Effector memory CD4-positive, alpha-beta T cell (primary cell): Measurements from ENCODE around the gene SMIM38.
"Not testable (repeated sequence)": the region's sequence is repeated elsewhere in the genome, so short reads cannot be mapped to it uniquely, and the experiment has no call there.

Experiments
- DNase-seq, 3 donors: peaks; one replicate each; pipeline ENCODE4 v3.0.0-alpha.2; 2020
- H3K27ac ChIP-seq: 2 replicates; pipeline ENCODE4 v1.7.0; 2013; ENCODE audit warnings: mild to moderate bottlenecking, low read length, moderate library complexity; ENCODE audit not compliant: insufficient read depth, poor library complexity, severe bottlenecking
- H3K27me3 ChIP-seq: replicated peaks from 2 replicates; pipeline ENCODE4 v1.7.0; 2013; ENCODE audit warnings: mild to moderate bottlenecking, low read length; ENCODE audit not compliant: insufficient read depth, control insufficient read depth, poor library complexity, severe bottlenecking
- H3K36me3 ChIP-seq: 2 replicates; pipeline ENCODE4 v1.7.0; 2013; ENCODE audit warnings: mild to moderate bottlenecking, low read length, moderate library complexity; ENCODE audit not compliant: control insufficient read depth, insufficient read depth
- H3K4me1 ChIP-seq: 2 replicates; pipeline ENCODE4 v1.7.0; 2013; ENCODE audit warnings: low read length, mild to moderate bottlenecking; ENCODE audit not compliant: control insufficient read depth, insufficient read depth, poor library complexity, severe bottlenecking
- H3K4me3 ChIP-seq: 2 replicates; pipeline ENCODE4 v1.7.0; 2013; ENCODE audit warnings: low read length, low read depth, mild to moderate bottlenecking; ENCODE audit not compliant: insufficient read depth, poor library complexity, severe bottlenecking
- H3K9me3 ChIP-seq: 2 replicates; pipeline ENCODE4 v1.7.0; 2013; ENCODE audit warnings: mild to moderate bottlenecking, low read length, moderate library complexity; ENCODE audit not compliant: control insufficient read depth

Gene SMIM38

DNA sequence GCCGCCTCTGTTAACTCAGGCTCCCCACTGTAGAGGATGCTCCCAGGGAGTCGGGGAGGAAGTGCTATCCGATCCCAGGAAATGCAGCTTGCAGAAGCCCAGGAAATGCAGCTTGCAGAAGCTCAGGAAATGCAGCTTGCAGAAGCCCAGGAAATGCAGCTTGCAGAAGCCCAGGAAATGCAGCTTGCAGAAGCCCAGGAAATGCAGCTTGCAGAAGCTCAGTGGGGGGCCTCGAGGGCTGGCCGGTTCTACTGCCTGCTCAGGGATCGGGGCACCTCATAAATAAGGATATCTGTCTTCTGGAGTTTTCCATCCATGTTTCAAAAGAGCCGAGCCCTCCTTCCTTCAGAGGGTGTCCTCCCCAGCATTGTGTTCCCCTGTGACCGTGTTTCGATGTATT, 25.1 kb upstream of the SMIM38 start:
- Histone ChIP-seq H3K4me3 (no peak overlapping the region), H3K4me1 (no peaks in the 10 kb centered on the region), H3K27me3 (no peaks in the 10 kb centered on the region), H3K9me3 (no peaks in the 10 kb centered on the region), H3K27ac (no peak overlapping the region), H3K36me3 (no peaks in the 10 kb centered on the region)
- DNase-seq = no peak

DNA sequence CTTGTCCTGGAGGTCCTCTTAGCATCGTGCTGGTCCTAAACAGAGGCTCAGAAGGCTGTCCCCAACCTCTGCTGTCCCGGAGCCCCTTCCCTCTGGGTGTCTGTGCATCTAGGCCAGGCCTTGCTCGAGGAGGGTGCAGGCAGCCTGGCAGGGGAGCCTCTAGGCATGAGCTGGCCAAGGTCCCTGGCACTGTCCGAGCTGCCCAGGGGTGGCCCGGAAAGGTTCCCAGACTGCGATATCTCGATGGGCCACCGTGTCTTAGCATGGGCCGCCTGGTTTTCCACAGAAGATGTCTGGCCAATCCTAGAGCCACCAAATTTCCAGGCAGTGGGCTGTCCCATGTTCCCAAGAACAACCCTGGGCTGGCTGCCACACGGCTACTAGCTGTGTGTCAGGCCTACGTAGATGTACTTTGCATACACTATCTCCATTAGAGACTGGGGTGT, 24.6 kb upstream of the SMIM38 start:
- DNase-seq = no peak
- no peaks in the 10 kb centered on the region for H3K9me3 ChIP-seq
- no peaks in the 10 kb centered on the region for H3K36me3 ChIP-seq
- no peak overlapping the region for H3K4me3 ChIP-seq
- H3K4me1 ChIP-seq = no peaks in the 10 kb centered on the region
- H3K27me3 ChIP-seq = no peaks in the 10 kb centered on the region
- H3K27ac ChIP-seq = no peak overlapping the region

DNA sequence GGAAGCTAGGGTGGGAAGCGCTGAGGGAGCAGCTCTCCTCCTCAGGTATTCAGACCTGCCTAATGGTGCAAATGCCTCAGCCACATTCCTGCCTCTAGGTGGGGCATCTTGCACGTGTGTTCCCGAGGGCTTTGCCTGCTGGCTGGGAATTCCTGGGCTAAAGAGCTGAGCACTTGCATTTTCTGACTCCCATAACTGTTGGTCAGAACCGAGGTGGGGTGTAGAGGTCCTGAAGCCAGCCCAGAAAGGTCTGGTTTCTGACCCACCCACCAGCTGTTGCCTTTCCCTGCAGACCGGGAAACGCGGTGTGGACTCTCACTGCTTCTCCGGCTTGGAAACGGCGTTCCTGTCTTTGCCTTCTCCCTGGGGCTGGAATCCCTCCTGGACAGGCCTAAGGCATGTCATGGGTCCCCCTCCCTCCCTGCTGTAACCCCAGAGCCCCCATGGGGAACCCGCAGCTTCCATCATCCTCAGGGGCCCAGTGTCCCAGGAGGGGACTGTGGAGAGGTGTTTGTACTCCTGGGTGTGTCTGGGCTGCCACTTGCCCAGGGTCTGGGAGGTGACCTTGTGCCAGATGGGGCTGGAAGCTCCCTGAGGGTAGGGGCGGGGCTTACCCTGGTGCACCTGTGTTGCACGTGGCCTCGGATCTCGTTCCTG, 24.0 kb upstream of the SMIM38 start:
- Histone ChIP-seq H3K4me3 (no peak overlapping the region), H3K27me3 (no peaks in the 10 kb centered on the region), H3K36me3 (no peaks in the 10 kb centered on the region), H3K9me3 (no peaks in the 10 kb centered on the region), H3K4me1 (no peaks in the 10 kb centered on the region), H3K27ac (no peak overlapping the region)
- DNase-seq = no peak

DNA sequence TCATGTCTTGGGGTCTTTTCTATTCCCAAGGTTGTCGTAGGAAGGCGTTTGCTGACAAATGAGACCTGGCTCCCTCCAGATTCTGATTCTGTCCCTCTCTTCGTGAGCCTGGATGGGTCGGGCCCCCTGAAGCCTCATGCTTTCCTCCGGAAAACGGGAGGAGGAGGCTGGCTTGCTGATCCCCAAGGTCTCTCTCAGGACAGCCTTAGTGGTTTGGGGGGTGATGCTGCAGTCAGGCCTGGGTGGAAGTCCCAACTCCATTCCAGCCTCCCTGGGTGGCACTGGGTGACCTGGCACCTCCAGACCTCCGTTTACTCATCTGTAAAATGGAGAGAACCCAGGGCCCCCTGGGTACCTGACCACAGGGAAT, 23.4 kb upstream of the SMIM38 start:
- no peak overlapping the region for H3K4me3 ChIP-seq
- H3K27me3 ChIP-seq = no peaks in the 10 kb centered on the region
- H3K4me1 ChIP-seq = no peaks in the 10 kb centered on the region
- no peak for DNase-seq
- no peak overlapping the region for H3K27ac ChIP-seq
- no peaks in the 10 kb centered on the region for H3K36me3 ChIP-seq
- H3K9me3 ChIP-seq = no peaks in the 10 kb centered on the region

- Histone ChIP-seq H3K27me3 (no peaks in the 10 kb centered on the region), H3K9me3 (no peaks in the 10 kb centered on the region), H3K36me3 (no peaks in the 10 kb centered on the region), H3K4me1 (no peaks in the 10 kb centered on the region), H3K27ac (no peak overlapping the region), H3K4me3 (no peak overlapping the region)
- DNase-seq = no peak
Observed at GRCh38 chr11:69133251-69133650, 22.5 kb upstream of the SMIM38 start.

DNA sequence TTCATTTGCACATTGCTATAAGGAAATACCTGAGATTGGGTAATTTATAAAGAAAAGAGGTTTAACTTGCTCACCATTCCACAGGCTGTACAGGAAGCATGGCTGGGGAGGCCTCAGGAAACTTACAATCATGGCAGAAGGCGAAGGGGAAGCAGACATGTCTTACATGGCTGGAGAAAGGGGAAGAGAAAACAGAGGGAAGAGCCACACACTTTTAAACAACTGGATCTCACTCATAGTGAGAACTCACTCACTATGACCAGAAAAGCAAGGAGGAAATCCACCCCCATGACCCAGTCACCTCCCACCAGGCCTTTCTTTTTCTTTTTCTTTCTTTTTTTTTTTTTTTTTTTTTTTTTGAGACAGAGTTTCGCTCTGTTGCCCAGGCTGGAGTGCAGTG, 21.6 kb upstream of the SMIM38 start:
- not testable (repeated sequence) for DNase-seq, H3K4me3 ChIP-seq

DNA sequence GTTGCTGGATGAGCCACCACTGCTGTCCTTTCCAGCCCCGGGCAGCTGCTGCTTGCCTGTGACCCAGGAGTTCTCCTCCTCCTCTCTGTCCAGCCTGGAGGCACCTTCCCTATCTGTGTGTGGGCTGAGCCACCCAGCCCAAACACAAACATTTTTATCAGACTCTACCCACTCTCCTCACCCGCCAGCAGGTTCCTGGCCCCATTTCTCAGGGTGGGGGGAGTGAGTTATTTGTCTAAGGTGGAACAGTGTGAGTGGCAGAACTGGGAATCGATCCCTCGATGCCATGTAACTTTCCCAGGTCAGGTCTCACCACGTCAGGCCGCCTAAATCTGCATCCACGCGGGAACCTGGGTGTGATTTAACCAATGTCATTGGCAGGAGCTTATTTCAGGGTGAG, 20.8 kb upstream of the SMIM38 start:
- Histone ChIP-seq H3K27me3 (no peaks in the 10 kb centered on the region), H3K9me3 (no peaks in the 10 kb centered on the region), H3K36me3 (no peaks in the 10 kb centered on the region), H3K27ac (no peak overlapping the region), H3K4me1 (no peaks in the 10 kb centered on the region), H3K4me3 (no peak overlapping the region)
- DNase-seq = no peak

More for the DNA sequence above, 21.6 kb upstream of the SMIM38 start:
- not testable (repeated sequence) for H3K36me3 ChIP-seq, H3K27ac ChIP-seq, H3K4me1 ChIP-seq, H3K9me3 ChIP-seq, H3K27me3 ChIP-seq

DNA sequence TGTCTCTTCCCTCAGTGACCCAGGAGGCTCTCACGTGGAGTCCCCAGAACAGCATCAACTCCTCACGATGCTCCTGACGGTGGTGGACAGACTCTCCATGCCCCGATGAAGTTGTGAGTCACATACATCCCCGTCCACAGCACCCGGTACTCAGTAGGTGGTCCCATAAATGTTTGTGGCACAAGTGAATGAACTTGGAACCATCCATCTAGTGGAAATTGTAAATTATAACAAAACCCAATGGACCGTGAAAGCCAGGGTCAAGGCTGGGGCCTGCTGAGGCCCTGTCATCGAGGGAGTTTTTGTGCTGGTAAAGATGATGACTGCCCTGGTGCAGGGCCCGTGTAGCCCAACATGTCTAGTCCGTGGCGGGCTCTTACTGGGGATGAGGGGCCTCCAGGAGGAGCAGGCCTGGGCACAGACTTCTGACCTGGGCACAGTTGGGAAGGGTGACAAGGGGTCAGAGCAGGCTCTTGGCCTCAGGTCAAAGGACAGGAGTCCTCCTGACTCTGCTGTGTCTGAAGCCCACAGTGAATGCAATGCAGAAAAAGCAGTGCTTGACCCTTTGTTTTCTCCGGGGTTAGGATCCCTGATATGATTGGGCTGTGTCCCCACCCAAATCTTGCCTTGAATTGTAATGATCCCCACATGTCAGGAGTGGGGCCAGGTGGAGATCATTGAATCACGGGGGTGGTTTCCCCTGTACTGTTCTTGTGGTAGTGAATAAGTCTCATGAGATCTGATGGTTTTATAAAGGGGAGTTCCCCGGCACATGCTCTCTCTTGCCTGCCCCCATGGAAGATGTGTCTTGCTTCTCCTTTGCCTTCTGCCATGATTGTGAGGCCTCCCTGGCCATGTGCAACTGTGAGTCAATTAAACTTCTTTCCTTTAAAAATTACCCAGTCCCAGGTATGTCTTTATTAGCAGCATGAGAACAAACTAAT, 20.0 kb upstream of the SMIM38 start:
- Histone ChIP-seq H3K27me3 (no peaks in the 10 kb centered on the region), H3K36me3 (no peaks in the 10 kb centered on the region), H3K4me1 (no peaks in the 10 kb centered on the region), H3K27ac (no peak overlapping the region), H3K4me3 (no peak overlapping the region), H3K9me3 (no peaks in the 10 kb centered on the region)
- no peak for DNase-seq

DNA sequence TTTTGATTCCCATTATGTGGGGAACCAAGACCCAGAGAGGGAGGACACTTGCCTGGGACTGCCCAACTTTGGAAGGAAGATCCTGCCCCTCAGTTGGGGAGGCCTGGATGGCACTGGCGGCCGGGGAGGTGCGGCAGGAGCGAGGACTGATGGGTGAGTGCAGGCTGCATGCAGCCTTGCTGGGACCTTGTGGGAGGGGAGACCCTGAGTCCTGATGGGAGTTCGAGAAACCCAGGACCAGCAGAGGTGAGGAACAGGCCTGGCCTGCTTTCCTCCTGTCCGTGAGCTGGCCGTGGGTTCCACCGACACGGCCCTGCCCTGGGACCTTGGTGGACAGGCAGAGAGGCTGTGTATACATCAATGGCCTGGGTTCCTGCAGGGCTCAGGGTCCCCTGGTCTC, 19.3 kb upstream of the SMIM38 start:
- no peaks in the 10 kb centered on the region for H3K4me1 ChIP-seq
- H3K27ac ChIP-seq = no peak overlapping the region
- H3K4me3 ChIP-seq = no peak overlapping the region
- H3K27me3 ChIP-seq = no peaks in the 10 kb centered on the region
- no peaks in the 10 kb centered on the region for H3K36me3 ChIP-seq
- DNase-seq = no peak
- no peaks in the 10 kb centered on the region for H3K9me3 ChIP-seq

DNA sequence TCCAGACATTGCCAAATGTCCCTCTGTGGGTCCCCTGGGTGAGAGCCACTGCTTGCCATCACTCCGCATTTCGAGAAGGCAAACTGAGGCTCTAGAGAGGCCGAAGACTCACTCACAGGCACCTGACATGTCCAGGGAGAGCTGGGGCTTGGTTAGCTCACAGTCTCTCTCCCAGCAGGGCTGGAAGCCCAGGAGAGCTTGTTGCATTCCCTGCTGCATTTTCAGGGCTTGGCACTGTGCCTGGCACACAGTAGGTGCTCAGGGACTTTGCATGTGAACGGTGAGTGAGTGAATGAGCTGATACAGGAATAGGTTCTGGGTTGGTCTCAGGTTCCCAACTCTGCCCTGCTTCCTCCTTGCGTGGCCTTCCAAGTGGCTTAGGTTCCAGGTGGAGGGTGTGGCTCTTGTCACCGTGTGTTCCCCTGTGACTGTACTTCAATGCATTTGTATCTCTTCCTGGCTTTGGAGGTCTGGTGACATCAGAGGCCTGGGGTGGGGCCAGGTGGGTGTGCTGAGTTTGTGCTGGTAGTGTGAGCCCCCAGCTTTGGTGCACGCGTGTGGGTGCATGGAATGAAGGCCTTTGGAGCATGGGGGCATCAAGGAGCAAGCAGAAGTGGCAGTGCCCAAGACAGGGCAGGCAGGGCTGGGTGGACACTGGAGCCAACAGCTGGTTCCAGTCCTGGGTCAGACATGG, 18.4 kb upstream of the SMIM38 start:
- Histone ChIP-seq H3K4me3 (no peak overlapping the region), H3K27ac (no peak overlapping the region), H3K27me3 (no peaks in the 10 kb centered on the region), H3K4me1 (no peaks in the 10 kb centered on the region), H3K36me3 (no peaks in the 10 kb centered on the region), H3K9me3 (no peaks in the 10 kb centered on the region)
- DNase-seq = no peak
